ENCODE results near the gene EREG. TPM values are rescaled to one million over a fixed set of nuclear protein-coding genes. Genes with fewer than 3 reads are reported as not detected.

EREG gene
- total RNA-seq, 2 experiments from 2014 or later = 0.58 to 0.59 TPM

DNA sequence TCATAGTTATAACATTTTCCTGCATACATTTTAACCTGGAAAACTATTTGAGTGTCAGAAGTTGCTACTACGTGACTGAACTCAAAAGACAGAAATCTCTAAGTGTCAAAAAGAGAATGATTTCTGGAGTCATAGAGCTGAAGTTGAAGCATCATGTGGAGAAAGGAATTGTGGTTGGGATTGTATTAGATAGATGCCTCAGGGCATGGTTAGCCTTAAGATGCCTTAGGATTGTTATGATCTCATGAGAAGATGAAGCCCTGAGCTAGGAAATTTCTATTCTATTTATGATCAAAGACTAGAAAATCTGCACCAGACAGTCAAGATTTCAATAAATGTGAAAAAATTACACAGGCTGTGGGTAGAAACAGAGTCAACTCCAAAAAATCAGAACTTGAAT, 36.4 kb upstream of the EREG start:
- H3K4me1 Mint-ChIP-seq (ENCODE audit: low read depth) = no peaks in the 10 kb centered on the region
- H3K36me3 Mint-ChIP-seq (ENCODE audit: low read depth) = no peaks in the 10 kb centered on the region
- TF ChIP-seq, protein P1, sequence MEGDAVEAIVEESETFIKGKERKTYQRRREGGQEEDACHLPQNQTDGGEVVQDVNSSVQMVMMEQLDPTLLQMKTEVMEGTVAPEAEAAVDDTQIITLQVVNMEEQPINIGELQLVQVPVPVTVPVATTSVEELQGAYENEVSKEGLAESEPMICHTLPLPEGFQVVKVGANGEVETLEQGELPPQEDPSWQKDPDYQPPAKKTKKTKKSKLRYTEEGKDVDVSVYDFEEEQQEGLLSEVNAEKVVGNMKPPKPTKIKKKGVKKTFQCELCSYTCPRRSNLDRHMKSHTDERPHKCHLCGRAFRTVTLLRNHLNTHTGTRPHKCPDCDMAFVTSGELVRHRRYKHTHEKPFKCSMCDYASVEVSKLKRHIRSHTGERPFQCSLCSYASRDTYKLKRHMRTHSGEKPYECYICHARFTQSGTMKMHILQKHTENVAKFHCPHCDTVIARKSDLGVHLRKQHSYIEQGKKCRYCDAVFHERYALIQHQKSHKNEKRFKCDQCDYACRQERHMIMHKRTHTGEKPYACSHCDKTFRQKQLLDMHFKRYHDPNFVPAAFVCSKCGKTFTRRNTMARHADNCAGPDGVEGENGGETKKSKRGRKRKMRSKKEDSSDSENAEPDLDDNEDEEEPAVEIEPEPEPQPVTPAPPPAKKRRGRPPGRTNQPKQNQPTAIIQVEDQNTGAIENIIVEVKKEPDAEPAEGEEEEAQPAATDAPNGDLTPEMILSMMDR (IDR thresholded peaks at IDR 0.05) = no peak
- intact Hi-C loops (cut with DNase I, micrococcal nuclease) = no loop called here
- Histone ChIP-seq H3K36me3 (ENCODE audit: insufficient read depth, low read length) (no peaks in the 10 kb centered on the region), H3K9me3 (ENCODE audit: control insufficient read depth in 1 of 2, insufficient read depth in 1 of 2, low read length in 2 of 2) (no peaks in the 10 kb centered on the region), H3K4me3 (ENCODE audit: low read length) (no peak overlapping the region), H3K27ac (ENCODE audit: low read depth in 1 of 2, low read length in 2 of 2) (no peak overlapping the region), H3K27me3 (ENCODE audit: control insufficient read depth in 1 of 2, insufficient read depth in 2 of 2, low read length in 2 of 2) (peaks cover 0 to 7% of the 10 kb centered on the region in 2 experiments), H3K4me1 (ENCODE audit: insufficient read depth, low read length) (no peaks in the 10 kb centered on the region)
- ATAC-seq (ENCODE audit: poor library complexity) = no peak
- peaks cover 24% of the 10 kb centered on the region for H3K27me3 Mint-ChIP-seq
- POLR2A ChIA-PET = no interaction called here
- H3K9me3 Mint-ChIP-seq = no peaks in the 10 kb centered on the region
- CTCF ChIA-PET = interaction anchor here (1.0 kb wide), 1 partner anchor 8 kb away, joined by 3 read pairs; no protein-coding TSS in a partner anchor
- H3K27ac Mint-ChIP-seq = no peak overlapping the region
- H3K4me3 Mint-ChIP-seq = no peak overlapping the region
- DNase-seq = no peak

DNA sequence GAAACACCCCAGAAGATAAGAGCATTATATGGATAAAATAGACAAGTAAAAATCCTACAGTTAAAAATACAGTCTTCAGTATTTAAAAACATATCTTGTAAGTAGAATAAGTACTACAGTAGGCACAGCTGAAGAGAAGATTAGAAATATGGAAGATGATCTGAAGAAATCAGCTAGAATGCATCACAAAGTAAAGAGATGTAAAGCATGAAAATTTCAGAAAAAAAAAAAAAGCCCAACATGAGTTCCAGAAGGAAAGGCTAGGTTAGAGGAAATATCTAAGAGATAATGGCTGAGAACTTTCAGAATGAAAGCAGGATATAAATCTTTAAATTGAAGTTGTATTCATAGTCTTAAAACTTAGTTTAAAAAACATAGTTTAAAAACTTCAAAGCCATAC, 35.6 kb upstream of the EREG start:
- Histone ChIP-seq H3K36me3 (ENCODE audit: insufficient read depth, low read length) (no peaks in the 10 kb centered on the region), H3K27ac (ENCODE audit: low read depth in 1 of 2, low read length in 2 of 2) (no peak overlapping the region), H3K4me1 (ENCODE audit: insufficient read depth, low read length) (no peaks in the 10 kb centered on the region), H3K27me3 (ENCODE audit: control insufficient read depth in 1 of 2, insufficient read depth in 2 of 2, low read length in 2 of 2) (peaks cover 0 to 4% of the 10 kb centered on the region in 2 experiments), H3K9me3 (ENCODE audit: control insufficient read depth in 1 of 2, insufficient read depth in 1 of 2, low read length in 2 of 2) (peaks cover 0 to 4% of the 10 kb centered on the region in 2 experiments), H3K4me3 (ENCODE audit: low read length) (no peak overlapping the region)
- Mint-ChIP-seq H3K4me1 (ENCODE audit: low read depth) (no peaks in the 10 kb centered on the region), H3K27me3 (peaks cover 17% of the 10 kb centered on the region), H3K27ac (no peak overlapping the region), H3K9me3 (no peaks in the 10 kb centered on the region), H3K4me3 (no peak overlapping the region), H3K36me3 (ENCODE audit: low read depth) (no peaks in the 10 kb centered on the region)
- POLR2A ChIA-PET = no interaction called here
- CTCF ChIA-PET = interaction anchor here (1.0 kb wide), 1 partner anchor 9 kb away, joined by 3 read pairs; no protein-coding TSS in a partner anchor
- TF ChIP-seq, protein P1 (IDR thresholded peaks at IDR 0.05) = no peak
- ATAC-seq (ENCODE audit: poor library complexity) = no peak
- intact Hi-C loops (cut with DNase I, micrococcal nuclease) = no loop called here
- DNase-seq = no peak

DNA sequence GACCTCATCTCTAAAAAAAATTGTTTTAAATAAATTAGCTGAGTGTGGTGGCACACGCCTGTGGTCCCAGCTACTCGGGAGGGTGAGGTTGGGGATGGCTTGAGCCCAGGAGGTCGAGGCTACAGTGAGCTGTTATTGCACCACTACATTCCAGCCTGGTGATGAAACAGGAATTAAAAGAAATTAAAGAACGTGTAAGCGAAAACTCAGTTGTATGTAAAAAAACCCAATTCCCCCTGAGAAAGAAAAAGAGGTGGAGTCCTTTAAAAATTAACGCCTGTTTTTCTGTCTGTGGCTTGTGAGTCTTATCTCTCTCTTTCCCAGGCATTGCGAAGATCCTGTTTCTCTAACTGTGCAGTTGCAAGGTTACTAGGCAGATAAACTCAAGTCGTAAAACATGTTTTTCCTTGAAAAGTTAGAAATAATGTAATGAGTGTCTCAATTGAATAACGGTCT, 34.6 kb upstream of the EREG start:
- Mint-ChIP-seq H3K4me1 (ENCODE audit: low read depth) (no peaks in the 10 kb centered on the region), H3K27me3 (peaks cover 11% of the 10 kb centered on the region), H3K4me3 (no peak overlapping the region), H3K36me3 (ENCODE audit: low read depth) (no peaks in the 10 kb centered on the region), H3K27ac (no peak overlapping the region), H3K9me3 (no peaks in the 10 kb centered on the region)
- no peaks in the 10 kb centered on the region for H3K4me1 ChIP-seq (ENCODE audit: insufficient read depth, low read length)
- intact Hi-C loops (cut with DNase I, micrococcal nuclease) = no loop called here
- POLR2A ChIA-PET = no interaction called here
- no peak for DNase-seq
- no peak overlapping the region for H3K27ac ChIP-seq (ENCODE audit: low read depth in 1 of 2, low read length in 2 of 2)
- peaks cover 0 to 4% of the 10 kb centered on the region in 2 experiments for H3K9me3 ChIP-seq (ENCODE audit: control insufficient read depth in 1 of 2, insufficient read depth in 1 of 2, low read length in 2 of 2)
- CTCF ChIA-PET = no interaction called here
- TF ChIP-seq, protein P1 (IDR thresholded peaks at IDR 0.05) = no peak
- no peak for ATAC-seq (ENCODE audit: poor library complexity)
- H3K36me3 ChIP-seq (ENCODE audit: insufficient read depth, low read length) = no peaks in the 10 kb centered on the region
- H3K4me3 ChIP-seq (ENCODE audit: low read length) = no peak overlapping the region
- H3K27me3 ChIP-seq (ENCODE audit: control insufficient read depth in 1 of 2, insufficient read depth in 2 of 2, low read length in 2 of 2) = no peaks in the 10 kb centered on the region

All from CD4-positive, alpha-beta T cell (primary cell).